ENCODE measurements around the gene ZBTB39.

- TF ChIP-seq GATA2 (IDR thresholded peaks at IDR 0.05; ENCODE audit: low read depth, low read length), result no peak
- no peak for TF ChIP-seq GATA3 (IDR thresholded peaks at IDR 0.05; ENCODE audit: low read depth, low read length)
These were observed 19.3 kb downstream of the ZBTB39 start for GRCh38 chr12:56987011-56987410.

All from SH-SY5Y (cell line).